NOMO-1 treated with DMSO at 0.1 percent for 48 hours (cell line): Measurements from ENCODE around the gene PCDHA9.
"Not testable (repeated sequence)": the region's sequence is repeated elsewhere in the genome, so short reads cannot be mapped to it uniquely, and the experiment has no call there.

Source experiments
- DNase-seq: peaks from one replicate; lab custom pipeline; 2025; ENCODE audit not compliant: unreplicated experiment; lab: John Stamatoyannopoulos, UW

Gene PCDHA9

GRCh38 chr5:140833993-140834392 lies 14.2 kb upstream of the PCDHA9 start, which contains the start of gene PCDHA7:
PCDHA7 (plus strand) TSS chr5:140834269; CDS start chr5:140834384, 115 bp downstream.
- DNase-seq: no peak

DNA sequence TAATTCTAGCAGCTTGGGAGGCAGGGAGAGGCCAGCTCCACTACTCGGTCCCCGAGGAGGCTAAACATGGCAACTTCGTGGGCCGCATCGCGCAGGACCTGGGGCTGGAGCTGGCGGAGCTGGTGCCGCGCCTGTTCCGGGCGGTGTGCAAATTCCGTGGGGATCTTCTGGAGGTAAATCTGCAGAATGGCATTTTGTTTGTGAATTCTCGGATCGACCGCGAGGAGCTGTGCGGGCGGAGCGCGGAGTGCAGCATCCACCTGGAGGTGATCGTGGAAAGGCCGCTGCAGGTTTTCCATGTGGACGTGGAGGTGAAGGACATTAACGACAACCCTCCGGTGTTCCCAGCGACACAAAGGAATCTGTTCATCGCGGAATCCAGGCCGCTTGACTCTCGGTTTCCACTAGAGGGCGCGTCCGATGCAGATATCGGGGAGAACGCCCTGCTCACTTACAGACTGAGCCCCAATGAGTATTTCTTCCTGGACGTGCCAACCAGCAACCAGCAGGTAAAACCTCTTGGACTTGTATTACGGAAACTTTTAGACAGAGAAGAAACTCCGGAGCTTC lies 13.7 kb upstream of the PCDHA9 start:
- not testable (repeated sequence) for DNase-seq

DNA sequence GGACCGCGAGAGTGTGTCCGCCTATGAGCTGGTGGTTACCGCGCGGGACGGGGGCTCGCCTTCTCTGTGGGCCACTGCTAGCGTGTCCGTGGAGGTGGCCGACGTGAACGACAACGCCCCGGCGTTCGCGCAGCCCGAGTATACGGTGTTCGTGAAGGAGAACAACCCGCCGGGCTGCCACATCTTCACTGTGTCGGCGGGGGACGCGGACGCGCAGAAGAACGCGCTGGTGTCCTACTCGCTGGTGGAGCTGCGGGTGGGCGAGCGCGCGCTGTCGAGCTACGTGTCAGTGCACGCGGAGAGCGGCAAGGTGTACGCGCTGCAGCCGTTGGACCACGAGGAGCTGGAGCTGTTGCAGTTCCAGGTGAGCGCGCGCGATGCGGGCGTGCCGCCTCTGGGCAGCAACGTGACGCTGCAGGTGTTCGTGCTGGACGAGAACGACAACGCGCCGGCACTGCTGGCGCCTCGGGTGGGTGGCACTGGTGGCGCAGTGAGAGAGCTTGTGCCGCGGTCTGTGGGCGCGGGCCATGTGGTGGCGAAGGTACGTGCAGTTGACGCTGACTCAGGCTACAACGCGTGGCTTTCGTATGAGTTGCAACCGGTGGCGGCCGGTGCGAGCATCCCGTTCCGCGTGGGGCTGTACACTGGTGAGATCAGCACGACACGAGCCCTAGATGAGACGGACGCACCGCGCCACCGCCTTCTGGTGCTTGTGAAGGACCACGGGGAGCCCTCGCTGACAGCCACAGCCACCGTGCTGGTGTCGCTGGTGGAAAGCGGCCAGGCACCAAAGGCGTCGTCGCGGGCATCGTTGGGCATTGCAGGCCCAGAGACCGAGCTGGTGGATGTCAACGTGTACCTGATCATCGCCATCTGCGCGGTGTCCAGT lies 12.3 kb upstream of the PCDHA9 start:
- no peak for DNase-seq

DNA sequence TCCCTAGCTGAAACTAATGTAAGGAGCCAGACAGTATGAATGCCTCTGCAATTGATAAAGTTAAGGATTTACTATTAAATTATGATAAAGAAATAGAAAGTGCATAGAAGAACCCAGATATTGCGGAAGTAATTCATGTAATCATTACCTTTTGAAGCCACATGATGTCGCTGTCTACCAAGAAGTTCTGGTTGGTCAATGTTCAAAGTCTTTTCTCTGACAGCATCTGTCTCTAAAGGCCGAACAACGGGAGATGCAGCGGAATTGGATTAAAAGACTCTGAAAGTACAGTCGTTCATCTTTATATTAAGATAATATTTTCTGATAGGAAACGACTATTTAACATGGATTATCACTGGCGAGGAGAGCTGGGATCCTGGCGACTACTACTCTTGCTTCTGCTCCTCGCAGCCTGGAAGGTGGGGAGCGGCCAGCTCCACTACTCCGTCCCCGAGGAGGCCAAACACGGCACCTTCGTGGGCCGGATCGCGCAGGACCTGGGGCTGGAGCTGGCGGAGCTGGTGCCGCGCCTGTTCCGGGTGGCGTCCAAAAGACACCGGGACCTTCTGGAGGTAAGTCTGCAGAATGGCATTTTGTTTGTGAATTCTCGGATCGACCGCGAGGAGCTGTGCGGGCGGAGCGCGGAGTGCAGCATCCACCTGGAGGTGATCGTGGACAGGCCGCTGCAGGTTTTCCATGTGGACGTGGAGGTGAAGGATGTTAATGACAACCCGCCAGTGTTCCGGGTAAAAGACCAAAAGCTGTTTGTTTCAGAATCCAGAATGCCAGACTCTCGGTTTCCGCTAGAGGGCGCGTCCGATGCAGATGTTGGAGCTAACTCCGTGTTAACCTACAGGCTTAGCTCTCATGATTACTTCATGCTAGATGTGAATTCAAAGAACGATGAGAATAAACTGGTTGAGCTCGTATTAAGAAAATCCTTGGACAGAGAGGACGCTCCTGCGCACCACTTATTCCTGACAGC lies 6.9 kb upstream of the PCDHA9 start, which contains the start of gene PCDHA8:
TSS of gene PCDHA8 (plus strand) at position 210 of the 985 bp plus-strand sequence. CDS start at position 345, 135 bp downstream.
- DNase-seq: no peak

- DNase-seq: no peak
Observed at GRCh38 chr5:140842798-140843733, 5.1 kb upstream of the PCDHA9 start.

- not testable (repeated sequence) for DNase-seq
Observed at GRCh38 chr5:140849831-140850634, 1.9 kb downstream of the PCDHA9 start.

- no peak for DNase-seq
Observed at GRCh38 chr5:140855772-140856674, 7.8 kb downstream of the PCDHA9 start, which contains the start of gene PCDHA10. PCDHA10 (plus strand) TSS chr5:140855897; CDS start chr5:140856049, 152 bp downstream.

GRCh38 chr5:140857177-140857986 lies 9.2 kb downstream of the PCDHA9 start:
- DNase-seq: no peak

GRCh38 chr5:140857987-140858240 lies 9.7 kb downstream of the PCDHA9 start:
- no peak for DNase-seq

DNA sequence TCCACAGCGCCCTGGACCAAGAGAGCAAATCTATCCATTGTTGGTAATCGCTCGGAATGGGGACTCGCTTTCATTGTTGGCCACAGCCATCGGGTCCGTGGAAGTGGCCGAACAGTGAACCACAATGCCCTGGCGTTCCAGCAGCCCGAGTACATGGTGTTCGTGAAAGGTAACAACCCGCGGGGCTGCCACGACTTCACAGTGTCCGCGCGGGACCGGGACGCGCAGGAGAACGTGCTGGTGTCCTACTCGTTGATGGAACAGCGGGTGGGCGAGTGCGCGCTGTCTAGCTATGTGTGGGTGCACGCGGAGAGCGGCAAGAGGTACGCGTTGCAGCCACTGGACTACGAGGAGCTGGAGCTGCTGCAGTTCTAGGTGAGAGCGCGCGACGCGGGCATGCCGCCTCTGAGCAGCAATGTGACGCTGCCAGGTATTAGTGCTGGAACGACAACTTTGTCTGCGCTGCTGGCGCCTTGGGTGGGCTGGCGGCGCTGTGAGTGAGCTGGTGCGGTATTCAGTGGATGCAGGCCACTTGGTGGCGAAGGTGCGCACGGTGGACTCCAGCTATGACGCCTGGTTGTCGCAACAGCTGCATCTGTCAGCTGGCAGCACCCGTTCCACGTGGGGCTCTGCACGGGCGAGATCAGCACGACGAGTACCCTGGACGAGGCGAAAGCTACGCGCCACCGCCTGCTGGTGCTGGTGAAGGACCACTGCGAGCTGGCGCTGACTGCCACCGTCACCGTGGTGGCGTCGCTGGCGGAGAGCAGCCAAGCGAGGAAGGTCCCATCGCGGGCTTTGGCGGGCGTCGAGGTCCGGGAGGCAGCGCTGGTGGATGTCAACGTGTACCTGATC lies 14.5 kb downstream of the PCDHA9 start:
- no peak for DNase-seq

- DNase-seq: no peak
Observed at GRCh38 chr5:140868721-140869554, 20.8 kb downstream of the PCDHA9 start, which contains the start of gene PCDHA11. PCDHA11 (plus strand) TSS chr5:140868957; CDS start chr5:140869104, 147 bp downstream.

- no peak for DNase-seq
Observed at GRCh38 chr5:140869555-140869886, 21.3 kb downstream of the PCDHA9 start.

- no peak for DNase-seq
Observed at GRCh38 chr5:140870221-140871201, 22.3 kb downstream of the PCDHA9 start.
